ENCODE results near the gene HDAC4.

- TF ChIP-seq EP300 (IDR thresholded peaks at IDR 0.05; ENCODE audit: borderline replicate concordance in 1 of 2, low read depth in 2 of 2, low read length in 2 of 2) (no peak), CTCF (IDR thresholded peaks at IDR 0.05; ENCODE audit: control extremely low read depth in 1 of 3, insufficient read depth in 1 of 3, low read depth in 1 of 3, low read length in 3 of 3) (no peak)
These were observed 91.2 kb downstream of the HDAC4 start for GRCh38 chr2:239309398-239310245.

Data from H1 (cell line).